ENCODE data around the gene ALPK1. TPM values are rescaled to one million over a fixed set of nuclear protein-coding genes. Genes with fewer than 3 reads are reported as not detected.
"Not testable (repeated sequence)": the region's sequence is repeated elsewhere in the genome, so short reads cannot be mapped to it uniquely, and the experiment has no call there.

ALPK1 gene
- total and polyA plus RNA-seq, 4 experiments from 2014 or later: 3.9 to 18.6 (median 10.2) TPM

DNA sequence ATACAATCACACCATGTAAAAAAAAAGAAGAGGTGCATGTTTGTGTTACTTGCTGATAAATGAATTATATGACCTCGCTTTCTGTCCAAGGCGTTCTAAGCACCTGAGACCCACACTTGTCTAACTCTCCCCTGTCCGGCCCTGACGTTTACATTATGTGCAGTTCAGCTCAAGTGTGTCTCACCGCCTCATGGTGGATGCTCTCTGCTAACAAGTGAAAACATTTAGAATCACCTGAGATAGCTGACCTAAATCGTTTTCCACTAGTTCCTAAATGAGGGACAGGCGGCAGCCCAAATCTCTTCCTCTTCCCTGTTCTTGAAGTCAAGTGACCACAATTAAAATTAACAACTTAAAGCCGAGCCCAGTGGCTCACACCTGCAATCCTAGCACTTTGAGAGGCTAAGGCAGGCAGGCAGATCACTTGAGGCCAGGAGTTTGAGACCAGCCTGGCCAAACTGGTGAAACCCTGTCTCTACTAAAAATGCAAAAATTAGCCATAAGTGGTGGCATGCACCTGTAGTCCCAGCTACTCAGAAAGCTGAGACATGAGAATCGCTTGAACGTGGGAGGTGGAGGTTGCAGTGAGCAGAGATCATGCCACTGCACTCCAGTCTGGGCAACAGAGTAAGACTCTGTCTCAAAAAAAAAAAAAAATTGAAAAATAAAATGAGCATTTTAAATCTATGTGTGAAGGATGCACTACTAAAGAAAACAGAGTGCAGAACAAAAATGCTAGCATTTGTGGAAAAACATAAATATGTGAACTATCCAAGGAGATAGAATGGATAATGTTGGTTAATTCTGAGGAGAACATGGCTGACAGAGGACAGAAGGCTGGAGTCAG lies 7.5 kb upstream of the ALPK1 start:
- H3K27me3 ChIP-seq (ENCODE audit: insufficient read depth, low read length): no peaks in the 10 kb centered on the region
- DNase-seq: no peak
- Mint-ChIP-seq H3K27me3 (no peaks in the 10 kb centered on the region), H3K36me3 (peaks cover 0 to 6% of the 10 kb centered on the region in 2 donors), H3K27ac (peak overlapping the region; percentile 19 to 97 (median 92)), H3K4me3 (peak overlapping the region in 7 of 8 donors; percentile 3 to 74 (median 21)), H3K9me3 (peaks cover 0 to 3% (median 0%) of the 10 kb centered on the region in 8 donors), H3K4me1 (peaks cover 33 to 53% (median 40%) of the 10 kb centered on the region in 4 donors)
- intact Hi-C loops (cut with micrococcal nuclease): no loop called here
- H3K27ac ChIP-seq (ENCODE audit: low read depth, low read length): peak overlapping the region; percentile 79
- H3K36me3 ChIP-seq (ENCODE audit: insufficient read depth, low read length): no peaks in the 10 kb centered on the region
- ChIA-PET CTCF (ENCODE audit: partially characterized antibody) (interaction anchor here (0.7 kb wide), 1 partner anchor 1422 kb away, joined by 3 read pairs; no protein-coding TSS in a partner anchor), POLR2A (ENCODE audit: partially characterized antibody) (interaction anchor here (5.8 to 6.1 kb wide), 2 partner anchors 10 to 57 kb away, joined by 48 to 125 read pairs; partner anchors contain the start of genes ALPK1 and AP1AR)
- peaks cover 47% of the 10 kb centered on the region for H3K4me1 ChIP-seq (ENCODE audit: insufficient read depth, low read length)
- no peak overlapping the region for H3K4me3 ChIP-seq (ENCODE audit: low read length in 2 of 2)
- no peaks in the 10 kb centered on the region for H3K9me3 ChIP-seq (ENCODE audit: control insufficient read depth in 1 of 2, low read length in 2 of 2)

DNA sequence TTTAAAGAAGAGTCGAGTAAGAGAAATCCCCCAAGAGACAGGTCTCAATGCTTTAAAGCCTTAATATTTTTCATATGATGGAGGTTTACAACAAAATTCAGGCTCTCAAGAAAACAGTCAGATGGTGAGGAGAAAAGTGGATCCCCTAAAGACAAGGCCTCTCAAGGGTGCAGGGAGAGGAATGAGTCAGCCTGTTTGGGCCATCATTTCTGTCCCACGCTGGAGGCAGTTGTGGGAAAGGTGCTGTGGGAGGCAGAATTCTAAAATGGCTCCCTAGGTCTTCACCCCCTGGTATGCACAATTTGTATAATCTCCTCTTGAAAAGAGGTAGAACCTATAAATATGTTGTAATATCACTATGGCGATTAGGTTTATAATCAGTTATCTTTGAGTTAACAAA lies 6.8 kb upstream of the ALPK1 start:
- peaks cover 0 to 3% (median 0%) of the 10 kb centered on the region in 8 donors for H3K9me3 Mint-ChIP-seq
- Histone ChIP-seq H3K9me3 (ENCODE audit: control insufficient read depth in 1 of 2, low read length in 2 of 2) (no peaks in the 10 kb centered on the region), H3K27ac (ENCODE audit: low read depth, low read length) (peak overlapping the region; percentile 25), H3K4me3 (ENCODE audit: low read length in 2 of 2) (no peak overlapping the region), H3K27me3 (ENCODE audit: insufficient read depth, low read length) (no peaks in the 10 kb centered on the region), H3K36me3 (ENCODE audit: insufficient read depth, low read length) (no peaks in the 10 kb centered on the region), H3K4me1 (ENCODE audit: insufficient read depth, low read length) (peaks cover 47% of the 10 kb centered on the region)
- POLR2A ChIA-PET (ENCODE audit: partially characterized antibody): interaction anchor here (1.2 kb wide), 1 partner anchor 9 kb away, joined by 5 read pairs; no protein-coding TSS in a partner anchor
- H3K4me1 Mint-ChIP-seq: peaks cover 33 to 47% (median 40%) of the 10 kb centered on the region in 4 donors
- H3K27me3 Mint-ChIP-seq: no peaks in the 10 kb centered on the region
- CTCF ChIA-PET (ENCODE audit: partially characterized antibody): no interaction called here
- intact Hi-C loops (cut with micrococcal nuclease): no loop called here
- peak overlapping the region in 5 of 7 donors; percentile 75 to 94 (median 92) for H3K27ac Mint-ChIP-seq
- DNase-seq: no peak
- H3K36me3 Mint-ChIP-seq: peaks cover 0 to 4% of the 10 kb centered on the region in 2 donors
- H3K4me3 Mint-ChIP-seq: no peak overlapping the region

DNA sequence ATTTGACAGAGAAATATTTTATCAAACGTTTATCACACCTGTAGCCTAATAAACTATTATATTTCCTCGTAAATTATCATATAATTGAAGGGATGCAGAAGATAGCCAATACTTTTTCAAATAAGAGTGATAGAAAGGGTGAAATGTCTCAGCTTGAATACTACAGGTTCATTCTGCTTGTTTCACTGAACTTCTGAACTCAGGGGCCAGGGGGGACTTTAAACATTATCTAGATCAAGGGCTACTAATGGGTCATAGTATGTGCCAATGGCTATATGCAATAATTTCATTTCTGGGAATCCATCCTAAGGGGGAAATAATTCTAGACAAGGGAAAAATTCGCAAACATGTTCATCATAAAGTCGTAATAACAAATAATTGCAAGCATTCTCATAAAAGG lies 2.6 kb downstream of the ALPK1 start:
- Histone ChIP-seq H3K4me3 (ENCODE audit: low read length in 2 of 2) (no peak overlapping the region), H3K36me3 (ENCODE audit: insufficient read depth, low read length) (no peaks in the 10 kb centered on the region), H3K27ac (ENCODE audit: low read depth, low read length) (no peak overlapping the region), H3K9me3 (ENCODE audit: control insufficient read depth in 1 of 2, low read length in 2 of 2) (no peaks in the 10 kb centered on the region), H3K4me1 (ENCODE audit: insufficient read depth, low read length) (peaks cover 58% of the 10 kb centered on the region), H3K27me3 (ENCODE audit: insufficient read depth, low read length) (no peaks in the 10 kb centered on the region)
- ChIA-PET CTCF (ENCODE audit: partially characterized antibody) (interaction anchor here (0.6 to 4.6 kb wide), 4 partner anchors 13 to 232 kb away, joined by 3 to 42 read pairs (median 3); partner anchors contain the start of gene TIFA), POLR2A (ENCODE audit: partially characterized antibody) (interaction anchor here (0.7 to 7.5 kb wide), 3 partner anchors 9 to 26 kb away, joined by 3 to 125 read pairs (median 5); partner anchors contain the start of gene TIFA)
- Mint-ChIP-seq H3K27ac (peak overlapping the region in 2 of 7 donors; percentile 2), H3K4me1 (peaks cover 16 to 29% (median 22%) of the 10 kb centered on the region in 4 donors), H3K4me3 (peak overlapping the region in 1 of 8 donors; percentile 18), H3K27me3 (no peaks in the 10 kb centered on the region), H3K9me3 (no peaks in the 10 kb centered on the region), H3K36me3 (no peaks in the 10 kb centered on the region)
- intact Hi-C loops (cut with micrococcal nuclease): loop anchor here (5.0 kb wide), 1 partner anchor 152 kb away; the partner anchor contains the start of gene FAM241A
- DNase-seq: no peak

DNA sequence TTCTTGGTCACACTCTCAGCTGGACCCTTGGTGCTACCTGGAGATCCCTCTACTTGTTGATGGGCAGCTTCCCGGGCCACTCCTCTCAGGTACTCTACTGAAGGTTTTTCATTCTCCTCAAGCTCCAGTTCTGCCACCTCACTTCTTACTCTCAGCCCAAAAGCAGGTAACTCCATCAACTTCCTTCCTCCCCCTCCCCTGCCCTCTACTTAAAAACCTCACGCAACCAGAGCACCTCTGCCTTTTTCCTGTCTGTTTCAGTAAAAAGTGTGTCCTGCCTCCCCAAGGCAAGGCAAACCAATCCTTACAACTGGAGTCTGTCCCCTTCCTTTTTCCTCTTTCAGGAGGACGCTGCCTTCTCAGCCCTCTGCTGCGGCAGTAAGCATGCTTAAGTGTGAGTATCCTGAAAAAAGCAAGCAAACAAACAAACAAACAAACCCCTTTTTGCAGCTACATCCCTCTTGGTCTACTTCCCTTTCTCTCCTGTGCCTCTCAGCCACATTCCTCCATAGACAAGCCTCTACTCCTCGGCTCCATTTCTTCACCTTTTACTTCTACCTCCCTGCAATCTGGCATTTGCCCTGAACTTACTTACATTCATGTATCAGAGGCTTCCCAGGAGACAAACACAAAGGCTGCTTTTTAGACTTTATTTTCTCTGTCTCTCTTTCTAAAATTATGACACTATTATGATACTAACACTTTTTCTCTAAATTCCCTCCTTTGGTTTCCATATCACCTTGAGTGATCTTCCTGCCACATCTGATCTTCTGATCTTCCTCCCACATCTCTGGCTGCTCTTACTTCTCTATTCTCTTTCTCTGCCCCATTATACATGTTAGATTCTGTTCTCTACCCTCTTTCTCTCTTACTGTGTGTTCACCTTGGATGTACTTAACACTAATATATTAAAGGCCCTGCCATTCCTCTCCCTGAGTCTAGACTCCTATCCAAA lies 5.4 kb downstream of the ALPK1 start:
- Histone ChIP-seq H3K4me1 (ENCODE audit: insufficient read depth, low read length) (peaks cover 46% of the 10 kb centered on the region), H3K27ac (ENCODE audit: low read depth, low read length) (peak overlapping the region; percentile 45), H3K27me3 (ENCODE audit: insufficient read depth, low read length) (no peaks in the 10 kb centered on the region), H3K36me3 (ENCODE audit: insufficient read depth, low read length) (no peaks in the 10 kb centered on the region), H3K9me3 (ENCODE audit: control insufficient read depth in 1 of 2, low read length in 2 of 2) (no peaks in the 10 kb centered on the region), H3K4me3 (ENCODE audit: low read length in 2 of 2) (peak overlapping the region in 1 of 2 donors; percentile 6)
- peak in 3 of 5 donors; percentile 30 to 40 (median 33) for DNase-seq
- Mint-ChIP-seq H3K9me3 (peaks cover 0 to 2% (median 0%) of the 10 kb centered on the region in 8 donors), H3K27ac (no peak overlapping the region), H3K27me3 (no peaks in the 10 kb centered on the region), H3K4me3 (no peak overlapping the region), H3K36me3 (no peaks in the 10 kb centered on the region), H3K4me1 (peaks cover 14 to 27% (median 18%) of the 10 kb centered on the region in 4 donors)
- CTCF ChIA-PET (ENCODE audit: partially characterized antibody): interaction anchor here (1.1 to 4.6 kb wide), 5 partner anchors 16 to 86 kb away, joined by 3 to 42 read pairs (median 5); partner anchors contain the start of gene TIFA
- POLR2A ChIA-PET (ENCODE audit: partially characterized antibody): interaction anchor here (0.9 to 7.5 kb wide), 5 partner anchors 16 to 218 kb away, joined by 3 to 125 read pairs (median 3); partner anchors contain the start of genes AP1AR and TIFA
- intact Hi-C loops (cut with micrococcal nuclease): loop anchor here (1.0 to 5.0 kb wide), 2 partner anchors 16 to 155 kb away; partner anchors contain the start of gene FAM241A

DNA sequence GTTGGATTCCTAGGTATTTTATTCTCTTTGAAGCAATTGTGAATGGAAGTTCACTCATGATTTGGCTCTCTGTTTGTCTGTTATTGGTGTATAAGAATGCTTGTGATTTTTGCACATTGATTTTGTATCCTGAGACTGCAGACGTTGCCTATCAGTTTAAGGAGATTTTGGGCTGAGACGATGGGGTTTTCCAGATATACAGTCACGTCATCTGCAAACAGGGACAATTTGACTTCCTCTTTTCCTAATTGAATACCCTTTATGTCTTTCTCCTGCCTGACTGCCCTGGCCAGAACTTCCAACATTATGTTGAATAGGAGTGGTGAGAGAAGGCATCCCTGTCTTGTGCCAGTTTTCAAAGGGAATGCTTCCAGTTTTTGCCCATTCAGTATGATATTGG lies 8.3 kb downstream of the ALPK1 start:
- H3K27ac Mint-ChIP-seq; H3K27me3 ChIP-seq (ENCODE audit: insufficient read depth, low read length); POLR2A ChIA-PET (ENCODE audit: partially characterized antibody); H3K9me3 Mint-ChIP-seq; H3K4me3 Mint-ChIP-seq; H3K27me3 Mint-ChIP-seq; H3K36me3 Mint-ChIP-seq; intact Hi-C loops (cut with micrococcal nuclease); H3K36me3 ChIP-seq (ENCODE audit: insufficient read depth, low read length); H3K9me3 ChIP-seq (ENCODE audit: control insufficient read depth in 1 of 2, low read length in 2 of 2); DNase-seq; H3K4me3 ChIP-seq (ENCODE audit: low read length in 2 of 2); CTCF ChIA-PET (ENCODE audit: partially characterized antibody); H3K27ac ChIP-seq (ENCODE audit: low read depth, low read length): not testable (repeated sequence)
- H3K4me1 Mint-ChIP-seq: peaks cover 4 to 26% (median 6%) of the 10 kb centered on the region in 4 donors
- peaks cover 36% of the 10 kb centered on the region for H3K4me1 ChIP-seq (ENCODE audit: insufficient read depth, low read length)

DNA sequence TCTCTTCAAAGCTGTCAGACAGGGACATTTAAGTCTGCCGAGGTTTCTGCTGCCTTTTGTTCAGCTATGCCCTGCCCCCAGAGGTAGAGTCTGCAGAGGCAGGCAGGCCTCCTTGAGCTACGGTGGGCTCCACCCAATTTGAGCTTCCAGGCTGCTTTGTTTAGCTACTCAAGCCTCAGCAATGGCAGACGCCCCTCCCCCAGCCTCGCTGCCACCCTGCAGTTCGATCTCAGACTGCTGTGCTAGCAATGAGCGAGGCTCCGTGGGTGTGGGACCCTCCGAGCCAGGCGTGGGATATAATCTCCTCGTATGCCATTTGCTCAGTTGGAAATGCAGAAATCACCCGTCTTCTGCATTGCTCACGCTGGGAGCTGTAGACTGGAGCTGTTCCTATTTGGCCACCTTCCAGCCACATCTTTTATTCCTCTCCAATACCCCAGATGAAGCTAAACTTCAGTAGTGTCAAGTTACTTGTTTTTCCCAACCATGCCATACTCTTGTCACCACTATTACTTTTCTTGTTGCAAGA lies 12.2 kb downstream of the ALPK1 start:
- H3K4me1 ChIP-seq (ENCODE audit: insufficient read depth, low read length); H3K27me3 Mint-ChIP-seq; H3K27ac ChIP-seq (ENCODE audit: low read depth, low read length); intact Hi-C loops (cut with micrococcal nuclease); H3K36me3 Mint-ChIP-seq; H3K27me3 ChIP-seq (ENCODE audit: insufficient read depth, low read length); H3K9me3 Mint-ChIP-seq; H3K4me3 ChIP-seq (ENCODE audit: low read length in 2 of 2); H3K36me3 ChIP-seq (ENCODE audit: insufficient read depth, low read length); H3K9me3 ChIP-seq (ENCODE audit: control insufficient read depth in 1 of 2, low read length in 2 of 2): not testable (repeated sequence)
- CTCF ChIA-PET (ENCODE audit: partially characterized antibody): interaction anchor here (0.7 to 1.2 kb wide), 4 partner anchors 12 to 28 kb away, joined by 3 to 8 read pairs (median 4); partner anchors contain the start of gene TIFA
- POLR2A ChIA-PET (ENCODE audit: partially characterized antibody): interaction anchor here (1.2 to 2.0 kb wide), 2 partner anchors 22 to 24 kb away, joined by 5 to 10 read pairs; partner anchors contain the start of gene TIFA
- Mint-ChIP-seq H3K4me1 (peaks cover 4 to 26% (median 6%) of the 10 kb centered on the region in 4 donors), H3K4me3 (peak overlapping the region in 5 of 8 donors; percentile 68 to 81 (median 78)), H3K27ac (peak overlapping the region in 4 of 7 donors; percentile 7 to 77 (median 64))
- DNase-seq: peak in 1 of 5 donors; percentile 55
